CD4-positive, alpha-beta T cell (primary cell): ENCODE data around the gene AIMP1. TPM values are rescaled to one million over a fixed set of nuclear protein-coding genes. Genes with fewer than 3 reads are reported as not detected.

Experiments
- ATAC-seq: fragments of 200-7000 bp; cut with Tn5 transposase; one replicate; pipeline ENCODE4 v1.10.0; 2022; ENCODE audit warnings: mild to moderate bottlenecking; ENCODE audit not compliant: poor library complexity
- CTCF ChIA-PET: fragments of 350-600 bp; sonication (Branson Sonifier 250); formaldehyde crosslinking; loops from one replicate; lab custom pipeline; 2021; ENCODE audit warnings: antibody characterized with exemption, inconsistent platforms; lab: Charles Lee
- POLR2A ChIA-PET: fragments of 350-600 bp; sonication (Branson Sonifier 250); formaldehyde crosslinking; loops from one replicate; lab custom pipeline; 2021; ENCODE audit warnings: antibody characterized with exemption, inconsistent platforms; lab: Charles Lee
- DNase-seq, 14 experiments: peaks; one replicate each; pipeline ENCODE4 v3.0.0-alpha.2; 2013 to 2020; ENCODE audit warnings: mixed read lengths in 2 of 14
- H3K27ac ChIP-seq, 2 donors: one replicate each; pipeline versions ENCODE4 v1.5.1 to v1.7.0; 2013; ENCODE audit warnings: low read length in 2 of 2, low read depth in 1 of 2, mild to moderate bottlenecking in 1 of 2
- H3K27me3 ChIP-seq, 2 experiments: 1 replicate in 1 of 2; 2 replicates in 1 of 2; pipeline versions ENCODE4 v1.6.1 to v1.7.0; 2013; ENCODE audit warnings: low read length in 2 of 2, control low read depth in 1 of 2, mild to moderate bottlenecking in 1 of 2, moderate library complexity in 1 of 2; ENCODE audit not compliant: insufficient read depth in 2 of 2, control insufficient read depth in 1 of 2
- H3K36me3 ChIP-seq: one replicate; pipeline ENCODE4 v1.6.1; 2013; ENCODE audit warnings: low read length, control low read depth; ENCODE audit not compliant: insufficient read depth
- H3K4me1 ChIP-seq: one replicate; pipeline ENCODE4 v1.6.1; 2013; ENCODE audit warnings: low read length, control low read depth; ENCODE audit not compliant: insufficient read depth
- H3K4me3 ChIP-seq: one replicate; pipeline ENCODE4 v1.5.1; 2013; ENCODE audit warnings: mild to moderate bottlenecking, low read length, moderate library complexity
- H3K9me3 ChIP-seq, 2 experiments: 1 replicate in 1 of 2; 2 replicates in 1 of 2; pipeline versions ENCODE4 v1.6.1 to v1.7.0; 2013; ENCODE audit warnings: low read length in 2 of 2, mild to moderate bottlenecking in 2 of 2, control low read depth in 1 of 2, moderate library complexity in 1 of 2; ENCODE audit not compliant: control insufficient read depth in 1 of 2, insufficient read depth in 1 of 2
- H3K27ac Mint-ChIP-seq: one replicate; pipeline ENCODE4 v1.8.0; 2020; ENCODE audit warnings: mixed read lengths
- H3K27me3 Mint-ChIP-seq: one replicate; pipeline ENCODE4 v1.8.0; 2021; ENCODE audit warnings: mixed read lengths
- H3K36me3 Mint-ChIP-seq: one replicate; pipeline ENCODE4 v1.8.0; 2021; ENCODE audit warnings: low read depth, mixed read lengths
- H3K4me1 Mint-ChIP-seq: one replicate; pipeline ENCODE4 v1.8.0; 2021; ENCODE audit warnings: low read depth, mixed read lengths
- H3K4me3 Mint-ChIP-seq: one replicate; pipeline ENCODE4 v1.8.0; 2020; ENCODE audit warnings: mild to moderate bottlenecking, mixed read lengths
- H3K9me3 Mint-ChIP-seq: one replicate; pipeline ENCODE4 v1.8.0; 2020; ENCODE audit warnings: mixed read lengths
- intact Hi-C, 2 experiments: fragments of 100-400 bp; cut with DNase I in 1 of 2; cut with micrococcal nuclease in 1 of 2; formaldehyde crosslinking; loops; one replicate each; pipeline versions ENCODE4 v1.15.1 to v1.9.0; 2023 to 2025; cut with DNase I, micrococcal nuclease
- total RNA-seq, 174 experiments: library from RNA in 2 of 174; stranded (reverse) in 2 of 174; gene quantifications; one replicate each; pipeline ENCODE4 v1.2.3 and lab custom pipeline; 2021 to 2026
- TF ChIP-seq, protein P1 (sequence below): fragments of 200-600 bp; IDR thresholded peaks from one replicate; pipeline ENCODE4 v1.8.0; 2022; ENCODE audit warnings: antibody characterized with exemption, mild to moderate bottlenecking

AIMP1 gene
- total RNA-seq, 2 experiments from 2014 or later, result 75.4 to 77.8 TPM

DNA sequence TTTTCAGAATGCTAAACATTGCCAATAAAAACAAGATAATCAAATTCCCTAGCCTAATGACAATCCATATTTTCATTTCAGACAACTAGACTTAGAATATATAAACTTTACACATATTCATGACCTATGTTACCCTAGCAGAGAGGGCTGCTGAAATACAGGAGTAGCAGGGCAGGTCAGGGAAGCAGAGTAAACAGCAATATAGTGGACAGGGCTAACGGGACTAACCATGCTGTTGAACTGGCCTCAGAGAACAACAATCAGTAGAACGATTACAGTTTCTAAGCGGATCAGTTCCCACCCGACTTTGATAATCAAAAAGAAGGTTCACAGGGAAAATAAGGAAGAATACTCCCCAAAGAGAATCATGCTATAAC, 14.3 kb upstream of the AIMP1 start:
- Histone ChIP-seq H3K9me3 (no peaks in the 10 kb centered on the region), H3K4me3 (no peak overlapping the region), H3K27me3 (no peaks in the 10 kb centered on the region), H3K4me1 (no peaks in the 10 kb centered on the region), H3K27ac (no peak overlapping the region), H3K36me3 (peaks cover 20% of the 10 kb centered on the region)
- ATAC-seq (no peak), DNase-seq (no peak)
- Mint-ChIP-seq H3K4me1 (peaks cover 41% of the 10 kb centered on the region), H3K27ac (no peak overlapping the region), H3K36me3 (peaks cover 76% of the 10 kb centered on the region), H3K27me3 (no peaks in the 10 kb centered on the region), H3K4me3 (no peak overlapping the region), H3K9me3 (no peaks in the 10 kb centered on the region)
- TF ChIP-seq, protein P1, sequence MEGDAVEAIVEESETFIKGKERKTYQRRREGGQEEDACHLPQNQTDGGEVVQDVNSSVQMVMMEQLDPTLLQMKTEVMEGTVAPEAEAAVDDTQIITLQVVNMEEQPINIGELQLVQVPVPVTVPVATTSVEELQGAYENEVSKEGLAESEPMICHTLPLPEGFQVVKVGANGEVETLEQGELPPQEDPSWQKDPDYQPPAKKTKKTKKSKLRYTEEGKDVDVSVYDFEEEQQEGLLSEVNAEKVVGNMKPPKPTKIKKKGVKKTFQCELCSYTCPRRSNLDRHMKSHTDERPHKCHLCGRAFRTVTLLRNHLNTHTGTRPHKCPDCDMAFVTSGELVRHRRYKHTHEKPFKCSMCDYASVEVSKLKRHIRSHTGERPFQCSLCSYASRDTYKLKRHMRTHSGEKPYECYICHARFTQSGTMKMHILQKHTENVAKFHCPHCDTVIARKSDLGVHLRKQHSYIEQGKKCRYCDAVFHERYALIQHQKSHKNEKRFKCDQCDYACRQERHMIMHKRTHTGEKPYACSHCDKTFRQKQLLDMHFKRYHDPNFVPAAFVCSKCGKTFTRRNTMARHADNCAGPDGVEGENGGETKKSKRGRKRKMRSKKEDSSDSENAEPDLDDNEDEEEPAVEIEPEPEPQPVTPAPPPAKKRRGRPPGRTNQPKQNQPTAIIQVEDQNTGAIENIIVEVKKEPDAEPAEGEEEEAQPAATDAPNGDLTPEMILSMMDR, result no peak
- ChIA-PET POLR2A (no interaction called here), CTCF (interaction anchor here (1.0 to 2.0 kb wide), 2 partner anchors 11 to 20 kb away, joined by 3 to 4 read pairs; no protein-coding TSS in a partner anchor)
- intact Hi-C loops, result no loop called here

DNA sequence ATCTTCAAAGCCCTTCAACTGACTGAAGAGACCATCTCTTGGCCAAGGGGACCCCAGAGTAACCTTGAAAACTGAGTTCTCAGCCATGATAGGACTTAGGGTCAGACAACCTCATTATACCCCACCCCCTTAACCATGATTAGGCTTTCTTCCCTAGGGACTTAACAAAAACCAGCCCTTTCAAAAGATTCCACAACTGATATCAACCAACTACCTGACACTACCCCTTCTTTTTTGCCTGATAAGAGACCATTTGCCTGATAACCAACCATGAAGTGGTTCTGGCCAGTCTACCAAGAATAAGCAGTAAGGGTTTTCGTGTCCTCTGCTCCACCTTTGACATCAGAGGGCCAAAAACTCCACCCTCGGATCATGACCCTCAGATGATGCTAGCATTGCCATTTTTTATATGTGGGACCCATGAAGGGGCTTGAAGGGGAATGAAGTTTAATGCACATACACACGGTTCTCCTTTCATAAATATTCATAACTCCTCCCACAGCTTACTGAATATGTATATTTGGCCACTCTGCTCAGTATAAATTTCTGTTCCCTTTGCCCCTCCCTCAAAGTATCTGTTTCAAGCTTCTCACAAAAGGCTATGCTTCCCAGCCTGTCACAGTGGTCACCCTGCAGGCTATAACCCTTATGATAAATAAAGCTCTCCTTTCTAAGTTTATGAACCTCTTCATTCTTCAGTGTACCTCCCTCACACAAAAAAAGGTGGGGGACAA, 12.6 kb upstream of the AIMP1 start:
- Histone ChIP-seq H3K9me3 (no peaks in the 10 kb centered on the region), H3K36me3 (peaks cover 24% of the 10 kb centered on the region), H3K27ac (no peak overlapping the region), H3K4me3 (no peak overlapping the region), H3K4me1 (no peaks in the 10 kb centered on the region), H3K27me3 (no peaks in the 10 kb centered on the region)
- Mint-ChIP-seq H3K27ac (no peak overlapping the region), H3K4me3 (no peak overlapping the region), H3K36me3 (peaks cover 70% of the 10 kb centered on the region), H3K9me3 (no peaks in the 10 kb centered on the region), H3K4me1 (peaks cover 36% of the 10 kb centered on the region), H3K27me3 (no peaks in the 10 kb centered on the region)
- TF ChIP-seq, protein P1, result no peak
- intact Hi-C loops, result no loop called here
- ChIA-PET POLR2A (interaction anchor here (0.8 kb wide), 1 partner anchor 12 kb away, joined by 3 read pairs; the partner anchor contains the start of genes AIMP1 and TBCK), CTCF (no interaction called here)
- ATAC-seq, result no peak
- no peak for DNase-seq

DNA sequence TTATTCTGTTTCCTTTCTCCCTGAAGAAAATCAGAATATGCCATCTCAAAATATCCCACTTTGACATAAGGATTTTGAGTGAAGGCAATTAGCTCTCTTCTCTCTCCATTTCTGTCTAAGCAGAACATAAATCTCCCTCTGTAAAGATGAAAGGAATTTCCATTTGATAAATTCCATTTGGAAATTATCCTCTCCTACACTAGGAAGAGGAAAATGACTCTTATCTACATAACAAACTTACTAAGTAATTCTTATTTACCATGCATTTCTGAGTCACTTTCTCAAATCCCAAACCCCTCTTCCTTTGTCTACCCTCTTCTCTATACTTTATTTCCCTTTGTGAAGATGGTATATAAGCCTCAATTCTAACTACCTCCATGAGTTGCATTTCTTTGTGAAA, 11.7 kb upstream of the AIMP1 start:
- H3K9me3 Mint-ChIP-seq, result no peaks in the 10 kb centered on the region
- no peak for DNase-seq
- Histone ChIP-seq H3K27me3 (no peaks in the 10 kb centered on the region), H3K27ac (no peak overlapping the region), H3K36me3 (peaks cover 22% of the 10 kb centered on the region), H3K4me3 (no peak overlapping the region), H3K4me1 (no peaks in the 10 kb centered on the region), H3K9me3 (no peaks in the 10 kb centered on the region)
- ChIA-PET POLR2A (interaction anchor here (0.8 kb wide), 1 partner anchor 11 kb away, joined by 3 read pairs; the partner anchor contains the start of genes AIMP1 and TBCK), CTCF (no interaction called here)
- no peak overlapping the region for H3K4me3 Mint-ChIP-seq
- H3K4me1 Mint-ChIP-seq, result peaks cover 36% of the 10 kb centered on the region
- TF ChIP-seq, protein P1, result no peak
- intact Hi-C loops, result no loop called here
- peaks cover 69% of the 10 kb centered on the region for H3K36me3 Mint-ChIP-seq
- no peaks in the 10 kb centered on the region for H3K27me3 Mint-ChIP-seq
- no peak overlapping the region for H3K27ac Mint-ChIP-seq
- no peak for ATAC-seq
